ENCODE measurements around the gene PACSIN1. TPM values are rescaled to one million over a fixed set of nuclear protein-coding genes. Genes with fewer than 3 reads are reported as not detected.

Gene PACSIN1
- total and polyA plus RNA-seq, 2 donors (not counting 3 experiments of a cell fraction or from before 2014, with no cell fraction given) = 0.03 TPM; not detected in 1

- dilution Hi-C loops (cut with MboI; ENCODE audit: extremely low pct_ligation_motif_present, low sequenced_read_pairs) = no loop called here
- H3K36me3 ChIP-seq (ENCODE audit: control insufficient read depth in 2 of 2, extremely low read depth in 1 of 2, insufficient read depth in 2 of 2, low read length in 2 of 2) = no peaks in the 10 kb centered on the region
- no peaks in the 10 kb centered on the region for H3K27me3 ChIP-seq (ENCODE audit: control insufficient read depth in 2 of 2, insufficient read depth in 2 of 2, low read length in 2 of 2)
- H4K20me1 ChIP-seq (replicated peaks; ENCODE audit: control insufficient read depth, extremely low read depth, insufficient read depth, low read length) = no peaks in the 10 kb centered on the region
- no peak overlapping the region for H3K4me2 ChIP-seq (ENCODE audit: insufficient read depth, low read length)
- ChIA-PET POLR2A (no interaction called here), CTCF (no interaction called here)
- TF ChIP-seq FOS (IDR thresholded peaks at IDR 0.05; ENCODE audit: borderline replicate concordance, insufficient read depth, low read length) = no peak
- TF ChIP-seq CTCF (IDR thresholded peaks at IDR 0.05; ENCODE audit: extremely low read depth in 1 of 2, insufficient read depth in 1 of 2, low read depth in 1 of 2, low read length in 2 of 2) = no peak
- TF ChIP-seq MYC (IDR thresholded peaks at IDR 0.05; ENCODE audit: low read depth, low read length) = no peak
- TF ChIP-seq GATA2 (IDR thresholded peaks at IDR 0.05; ENCODE audit: insufficient read depth, insufficient read length, low read depth, low read length) = no peak
- TF ChIP-seq MAX (IDR thresholded peaks at IDR 0.05; ENCODE audit: insufficient read depth, insufficient read length) = no peak
- TF ChIP-seq POLR2AphosphoS5 (IDR thresholded peaks at IDR 0.05; ENCODE audit: insufficient read depth, low read depth, low read length) = no peak
- TF ChIP-seq EZH2 (IDR thresholded peaks at IDR 0.05; ENCODE audit: borderline replicate concordance, low read depth, low read length, severe bottlenecking) = no peak
- TF ChIP-seq JUN (IDR thresholded peaks at IDR 0.05; ENCODE audit: borderline replicate concordance, insufficient read depth, insufficient read length, low read depth) = no peak
- no peak for TF ChIP-seq POLR2A (IDR thresholded peaks at IDR 0.05; ENCODE audit: low read depth, low read length)
- no peak overlapping the region for H3K4me3 ChIP-seq (replicated peaks in 1 of 3; ENCODE audit: insufficient read depth in 1 of 3, low read depth in 1 of 3, low read length in 3 of 3)
- BruUV-seq (replicated peaks) = no TSS peak
- H3K9me3 ChIP-seq (replicated peaks; ENCODE audit: control insufficient read depth, insufficient read depth, low read length) = no peaks in the 10 kb centered on the region
- intact Hi-C loops (cut with micrococcal nuclease) = no loop called here
- DNase-seq (ENCODE audit: low read depth, low spot score) (no peak), FAIRE-seq (no peak)
- H3K27ac ChIP-seq (ENCODE audit: insufficient read depth, low read depth, low read length) = no peak overlapping the region
- H3K9ac ChIP-seq (replicated peaks; ENCODE audit: extremely low read depth, insufficient read depth, low read length) = no peak overlapping the region
- no peak overlapping the region for H2AFZ ChIP-seq (ENCODE audit: low read depth, low read length)
- peaks cover 6% of the 10 kb centered on the region for H3K4me1 ChIP-seq (ENCODE audit: control insufficient read depth, extremely low read depth, insufficient read depth, low read length)
- no peaks in the 10 kb centered on the region for H3K9me1 ChIP-seq (replicated peaks; ENCODE audit: control insufficient read depth, extremely low read depth, insufficient read depth, low read length)
- no peaks in the 10 kb centered on the region for H3K79me2 ChIP-seq (ENCODE audit: control insufficient read depth, insufficient read depth, low read length)
These were observed 75.0 kb downstream of the PACSIN1 start for GRCh38 chr6:34540841-34541240.

Data from endothelial cell of umbilical vein (primary cell).